ENCODE data around the gene HOMER1.
"Not testable (repeated sequence)": the region's sequence is repeated elsewhere in the genome, so short reads cannot be mapped to it uniquely, and the experiment has no call there.

Gene HOMER1

GRCh38 chr5:79516986-79517385 lies 3.1 kb upstream of the HOMER1 start:
- no peak for DNase-seq

GRCh38 chr5:79516331-79516730 lies 2.4 kb upstream of the HOMER1 start:
- not testable (repeated sequence) for DNase-seq

DNA sequence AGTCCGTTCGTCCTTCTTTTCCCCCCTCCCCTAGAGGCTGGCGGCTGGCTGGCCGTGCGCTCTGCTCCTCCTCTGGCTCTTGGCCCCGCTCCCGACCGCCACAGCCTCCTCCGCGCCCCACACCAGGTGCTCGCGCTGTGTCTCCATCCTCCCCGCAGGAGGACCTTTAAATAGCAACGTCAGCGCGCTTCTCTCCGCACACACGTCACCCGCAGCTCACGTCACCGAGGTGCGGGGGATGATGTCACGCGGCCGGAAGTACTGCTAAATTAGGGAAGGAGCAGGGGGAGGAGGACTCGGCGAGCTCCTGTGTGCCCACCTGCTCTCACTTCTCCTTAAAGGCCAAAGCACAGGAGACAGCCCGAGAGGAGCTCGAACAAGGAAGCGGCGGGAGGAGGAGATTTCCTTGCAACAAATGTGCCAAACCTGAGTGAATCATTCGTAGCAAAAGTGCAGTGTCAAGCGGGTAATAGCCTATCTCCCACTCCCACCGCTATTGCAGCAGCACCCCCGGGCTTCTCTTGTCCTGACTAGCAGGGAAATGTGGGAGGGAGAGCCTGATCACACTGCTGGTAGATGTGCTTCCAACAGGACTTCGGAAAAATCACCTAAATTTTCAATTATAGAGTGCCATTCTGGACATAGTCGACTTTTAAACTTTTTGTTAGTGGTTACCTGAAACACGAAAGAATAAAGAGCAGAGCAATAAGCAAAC lies 614 bp upstream of the HOMER1 start:
- DNase-seq: peak; percentile 86 to 96 (median 93)

GRCh38 chr5:79513308-79513703 lies 628 bp downstream of the HOMER1 start:
- DNase-seq: peak in 1 of 3 experiments; percentile 52

GRCh38 chr5:79512471-79513307 lies 1.2 kb downstream of the HOMER1 start:
- DNase-seq: peak in 1 of 3 experiments; percentile 52

GRCh38 chr5:79512049-79512448 lies 1.9 kb downstream of the HOMER1 start:
- peak in 1 of 3 experiments; percentile 37 for DNase-seq

DNA sequence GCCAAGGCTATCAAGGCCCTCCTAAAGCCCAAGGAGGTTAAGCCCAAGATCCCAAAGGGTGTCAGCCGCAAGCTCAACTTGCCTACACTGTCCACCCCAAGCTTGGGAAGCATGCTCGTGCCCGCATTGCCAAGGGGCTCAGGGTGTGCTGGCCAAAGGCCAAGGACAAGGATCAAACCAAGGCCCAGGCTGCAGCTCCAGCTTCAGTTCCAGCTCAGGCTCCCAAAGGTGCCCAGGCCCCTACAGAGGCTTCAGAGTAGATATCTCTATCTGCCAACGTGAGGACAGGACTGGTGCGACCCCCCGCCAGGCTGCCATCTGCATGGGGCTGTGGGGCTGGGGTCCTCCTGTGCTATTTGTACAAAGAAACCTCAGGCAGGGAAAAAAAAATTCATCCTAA lies 3.3 kb downstream of the HOMER1 start:
- DNase-seq: no peak

DNA sequence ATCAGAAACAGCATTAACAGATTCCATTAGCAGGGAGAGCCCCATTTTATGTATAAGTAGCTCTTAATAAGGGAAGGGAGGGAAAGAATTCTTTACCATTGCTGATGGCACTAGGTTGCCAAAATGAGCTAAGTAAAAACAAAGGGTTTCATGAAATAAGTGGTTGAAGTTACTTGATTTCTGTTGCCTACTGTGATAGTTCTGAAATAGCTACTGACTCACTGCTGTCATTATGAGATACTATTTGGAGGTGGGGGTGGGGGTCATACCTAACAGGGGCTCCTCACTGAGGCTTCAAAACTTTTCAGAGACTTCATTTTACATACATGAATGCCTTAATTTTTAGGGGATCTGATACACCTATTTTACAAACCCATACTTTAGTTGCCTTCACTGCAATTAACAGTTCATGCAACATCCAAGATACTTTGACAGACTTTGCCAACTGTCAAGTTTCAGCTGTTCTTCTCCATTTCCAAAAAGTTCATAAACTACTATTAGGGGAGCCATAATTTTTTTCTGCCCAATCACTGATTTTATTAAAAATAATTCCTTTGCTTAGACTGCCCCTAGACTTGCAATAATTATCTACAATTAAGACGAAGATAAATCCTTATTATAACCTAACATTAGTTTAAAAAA lies 4.6 kb downstream of the HOMER1 start:
- no peak for DNase-seq

DNA sequence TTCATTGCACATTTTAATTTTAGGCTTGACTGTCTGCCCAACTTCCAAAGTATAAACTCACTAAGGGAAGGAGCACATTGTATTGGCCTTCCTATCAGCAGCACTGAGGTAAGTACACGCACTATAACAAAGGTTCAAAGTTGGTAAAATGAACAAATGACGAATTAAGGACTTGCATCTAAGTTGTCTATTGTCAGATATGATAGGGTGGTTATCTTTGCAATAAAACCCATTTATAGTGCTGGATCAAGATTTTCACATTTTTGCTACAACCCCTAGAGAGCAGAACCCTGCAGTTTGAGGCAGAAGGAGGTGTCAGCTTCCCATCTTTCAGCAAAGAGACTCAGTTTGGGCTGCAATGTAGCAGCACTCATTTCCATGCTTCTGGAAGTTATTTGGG lies 5.1 kb downstream of the HOMER1 start:
- no peak for DNase-seq

GRCh38 chr5:79508354-79508753 lies 5.6 kb downstream of the HOMER1 start:
- DNase-seq: peak in 1 of 3 experiments; percentile 77

DNA sequence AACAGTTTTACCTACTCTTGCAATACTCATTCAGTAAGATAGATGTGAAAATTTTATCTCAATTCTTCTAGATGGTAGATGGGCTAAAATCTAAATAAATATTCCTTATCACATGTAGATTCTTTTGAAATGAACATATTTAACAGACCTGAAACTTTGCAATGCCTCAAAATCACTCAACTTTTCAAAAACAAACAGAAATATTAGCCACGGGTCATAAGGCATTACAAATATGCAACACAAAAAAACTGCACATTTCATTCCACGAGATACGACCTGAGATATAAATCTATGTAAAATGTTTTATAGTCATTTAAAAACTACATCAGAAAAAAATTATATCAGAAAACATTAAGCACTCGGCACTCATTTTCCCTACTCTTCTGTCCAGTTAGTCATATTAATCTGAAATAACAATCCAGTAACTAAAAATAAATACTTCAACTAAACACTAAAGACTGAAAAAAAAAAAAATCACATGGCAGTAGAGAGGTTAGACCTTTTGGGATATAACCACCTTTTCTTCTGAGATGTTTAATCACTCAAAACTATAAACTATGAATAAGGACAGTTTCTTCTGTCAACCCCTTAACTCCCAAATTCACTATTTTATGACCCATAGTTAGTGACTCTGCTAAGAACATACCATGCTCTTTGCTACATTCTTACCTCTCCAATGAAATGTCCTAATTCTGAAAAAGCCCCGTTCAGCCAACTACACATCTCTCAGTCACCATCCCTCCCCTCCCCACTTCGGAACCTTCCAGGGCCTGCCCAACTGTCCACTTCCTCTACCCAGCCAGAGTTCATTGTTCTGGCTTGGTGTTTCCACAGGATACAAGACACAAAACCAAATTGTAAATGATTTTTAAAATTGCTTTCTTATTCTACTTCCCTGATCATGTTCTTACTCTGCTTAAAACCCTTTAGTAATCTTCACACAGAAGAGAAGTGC lies 6.4 kb downstream of the HOMER1 start:
- DNase-seq: no peak

GRCh38 chr5:79505138-79505537 lies 8.8 kb downstream of the HOMER1 start:
- no peak for DNase-seq

GRCh38 chr5:79503794-79504495 lies 10.0 kb downstream of the HOMER1 start:
- no peak for DNase-seq

- DNase-seq: no peak
Measured at GRCh38 chr5:79499640-79500273, 14.2 kb downstream of the HOMER1 start.

DNA sequence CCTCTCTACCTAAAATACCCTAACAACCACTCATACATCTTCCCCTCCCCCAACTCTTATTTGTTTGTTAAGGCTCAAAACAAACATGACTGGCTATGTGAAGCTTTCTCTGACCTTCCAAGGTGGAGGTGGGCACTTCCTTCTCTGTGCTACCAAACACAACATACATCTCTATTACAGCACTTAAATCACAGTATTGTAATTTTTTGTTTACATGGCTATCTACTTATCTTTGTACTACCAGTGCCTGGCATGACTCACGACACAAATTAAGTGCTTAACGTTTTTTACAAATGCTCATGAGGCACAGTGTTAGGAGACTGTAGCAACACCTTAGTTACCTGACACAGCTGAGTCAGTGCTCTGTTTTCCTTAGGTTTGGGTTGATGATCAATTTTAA lies 18.6 kb downstream of the HOMER1 start:
- peak in 2 of 3 experiments; percentile 37 to 79 for DNase-seq

DNA sequence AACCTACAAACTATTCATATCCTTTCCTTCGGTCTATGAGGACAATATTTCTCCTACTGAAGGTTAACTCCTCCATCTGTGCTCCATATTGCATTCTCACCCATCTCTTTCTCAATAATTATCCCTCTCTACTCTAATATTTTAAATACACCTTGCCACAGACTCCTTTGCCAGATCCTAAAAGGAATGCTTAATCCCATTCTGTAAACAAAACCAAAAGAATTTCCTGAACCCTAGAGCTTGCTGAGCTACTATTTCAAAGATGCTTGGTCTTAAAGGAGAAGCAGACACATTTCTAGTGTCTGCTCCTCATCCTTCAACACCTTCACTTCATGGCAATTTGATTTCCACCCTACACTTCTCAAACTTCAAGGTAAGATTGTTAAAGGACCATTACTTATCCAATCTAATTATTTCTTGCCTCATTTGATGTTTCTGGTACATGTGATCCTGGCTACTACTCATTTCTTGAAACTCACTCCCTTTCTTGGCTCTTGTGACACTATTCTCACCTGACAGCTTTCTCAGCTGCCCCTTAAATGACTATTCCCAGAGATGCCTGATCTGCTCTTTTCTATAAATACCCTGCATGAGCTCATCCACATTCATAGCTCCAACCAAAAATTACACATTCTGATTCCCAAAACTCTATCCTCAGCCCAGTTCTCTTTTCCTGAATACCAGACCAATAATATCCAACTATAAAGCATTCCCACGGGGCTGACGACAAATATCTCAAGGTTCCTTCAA lies 20.2 kb downstream of the HOMER1 start:
- no peak for DNase-seq

DNA sequence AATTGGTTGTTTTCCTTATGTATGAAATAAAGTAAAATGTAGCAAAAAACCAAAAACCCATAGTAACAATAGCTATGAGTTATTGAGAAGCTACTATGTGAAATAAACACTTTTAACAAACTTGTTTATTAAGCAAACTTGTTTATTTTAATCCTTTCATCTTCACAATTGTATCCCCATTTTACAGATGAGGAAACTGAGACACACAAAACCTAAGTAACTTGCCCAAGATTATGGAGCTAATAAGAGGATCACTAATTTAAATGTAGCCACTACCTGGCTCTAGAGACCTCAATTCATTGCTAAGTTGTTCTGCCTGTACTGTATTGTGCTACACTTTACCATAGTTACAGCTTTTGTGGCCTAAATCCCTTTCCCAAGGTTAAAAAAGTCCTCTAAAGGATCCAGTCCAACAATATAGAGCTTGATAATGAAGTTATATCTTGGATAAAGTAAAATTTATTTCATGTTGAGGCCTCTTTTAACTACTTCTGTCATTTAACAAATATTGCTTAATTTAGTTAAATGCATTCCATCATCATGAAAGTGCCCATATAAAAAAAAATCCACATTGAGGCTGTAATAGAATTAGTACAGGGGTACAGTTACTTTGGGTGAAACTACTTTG lies 22.1 kb downstream of the HOMER1 start:
- no peak for DNase-seq

GRCh38 chr5:79490323-79490936 lies 23.5 kb downstream of the HOMER1 start:
- DNase-seq: no peak

GRCh38 chr5:79489773-79490172 lies 24.2 kb downstream of the HOMER1 start:
- no peak for DNase-seq

DNA sequence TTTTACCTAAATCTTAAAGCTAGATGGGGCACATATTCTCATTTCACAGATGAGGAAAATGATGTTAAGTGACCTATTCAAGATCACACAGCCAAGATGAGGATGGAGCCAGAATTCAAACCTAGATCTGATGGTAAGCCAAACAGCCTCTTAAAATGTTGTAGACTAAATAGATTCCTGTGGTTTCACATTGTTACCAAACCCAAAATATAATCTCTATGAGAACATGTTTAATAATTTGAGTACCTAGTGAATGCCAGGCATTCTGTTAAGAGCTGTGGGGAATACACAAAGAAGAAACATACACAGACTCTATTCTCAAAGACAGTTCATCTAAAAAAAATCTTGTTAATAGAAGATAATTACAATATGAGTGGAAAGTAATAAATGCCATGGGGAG lies 25.2 kb downstream of the HOMER1 start:
- no peak for DNase-seq
